AG09319 (cell line): ENCODE measurements around the gene SNRNP200.

Source experiments
- DNase-seq: peaks from one replicate; pipeline ENCODE4 v3.0.0-alpha.2; 2010; ENCODE audit warnings: low read depth; ENCODE audit errors: extremely low read depth
- TF ChIP-seq, protein P1 (sequence below): IDR thresholded peaks from 2 replicates; pipeline ENCODE4 v1.5.1; 2011; ENCODE audit warnings: low read depth, mild to moderate bottlenecking, inconsistent platforms, low read length, moderate library complexity

SNRNP200 gene

DNA sequence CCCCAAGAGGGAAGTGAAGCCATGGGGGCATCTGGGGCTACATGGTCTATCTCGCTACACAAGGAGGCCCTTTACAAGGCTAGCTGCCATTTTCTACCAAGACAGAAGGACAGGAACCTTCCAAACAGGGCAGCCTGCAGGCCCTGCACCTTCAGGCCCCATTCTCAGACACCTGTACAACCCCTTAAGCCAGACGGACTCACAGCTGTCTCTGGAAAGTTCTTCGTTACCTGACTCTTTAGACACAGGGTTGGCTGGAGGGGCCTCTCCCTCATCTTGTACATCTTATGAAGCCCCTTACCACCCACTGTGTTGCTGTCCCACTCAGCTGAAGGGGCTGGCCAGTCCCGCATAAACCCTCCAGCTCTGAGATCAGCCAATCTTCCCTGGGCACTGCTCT is 56.7 kb downstream of the SNRNP200 start:
- no peak for DNase-seq
- TF ChIP-seq, protein P1, sequence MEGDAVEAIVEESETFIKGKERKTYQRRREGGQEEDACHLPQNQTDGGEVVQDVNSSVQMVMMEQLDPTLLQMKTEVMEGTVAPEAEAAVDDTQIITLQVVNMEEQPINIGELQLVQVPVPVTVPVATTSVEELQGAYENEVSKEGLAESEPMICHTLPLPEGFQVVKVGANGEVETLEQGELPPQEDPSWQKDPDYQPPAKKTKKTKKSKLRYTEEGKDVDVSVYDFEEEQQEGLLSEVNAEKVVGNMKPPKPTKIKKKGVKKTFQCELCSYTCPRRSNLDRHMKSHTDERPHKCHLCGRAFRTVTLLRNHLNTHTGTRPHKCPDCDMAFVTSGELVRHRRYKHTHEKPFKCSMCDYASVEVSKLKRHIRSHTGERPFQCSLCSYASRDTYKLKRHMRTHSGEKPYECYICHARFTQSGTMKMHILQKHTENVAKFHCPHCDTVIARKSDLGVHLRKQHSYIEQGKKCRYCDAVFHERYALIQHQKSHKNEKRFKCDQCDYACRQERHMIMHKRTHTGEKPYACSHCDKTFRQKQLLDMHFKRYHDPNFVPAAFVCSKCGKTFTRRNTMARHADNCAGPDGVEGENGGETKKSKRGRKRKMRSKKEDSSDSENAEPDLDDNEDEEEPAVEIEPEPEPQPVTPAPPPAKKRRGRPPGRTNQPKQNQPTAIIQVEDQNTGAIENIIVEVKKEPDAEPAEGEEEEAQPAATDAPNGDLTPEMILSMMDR = no peak

DNA sequence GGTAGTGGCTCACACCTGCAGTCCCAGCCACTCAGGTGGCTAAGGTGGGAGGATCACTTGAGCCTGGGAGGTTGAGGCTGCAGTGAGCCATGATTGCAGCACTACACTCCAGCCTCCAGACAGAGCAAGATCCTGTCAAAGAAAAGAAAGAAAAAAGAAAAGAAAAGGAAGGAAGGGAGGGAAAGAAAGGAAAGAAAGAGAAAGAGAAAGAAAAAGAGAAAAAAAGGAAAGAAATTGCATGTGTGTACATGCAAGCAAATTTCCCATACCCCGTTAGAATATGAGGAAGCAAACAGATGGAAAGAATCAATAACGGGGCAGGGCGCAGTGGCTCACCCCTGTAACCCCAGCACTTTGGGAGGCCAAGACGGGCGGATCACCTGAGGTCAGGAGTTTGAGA is 57.5 kb downstream of the SNRNP200 start:
- DNase-seq = no peak
- TF ChIP-seq, protein P1 = no peak

DNA sequence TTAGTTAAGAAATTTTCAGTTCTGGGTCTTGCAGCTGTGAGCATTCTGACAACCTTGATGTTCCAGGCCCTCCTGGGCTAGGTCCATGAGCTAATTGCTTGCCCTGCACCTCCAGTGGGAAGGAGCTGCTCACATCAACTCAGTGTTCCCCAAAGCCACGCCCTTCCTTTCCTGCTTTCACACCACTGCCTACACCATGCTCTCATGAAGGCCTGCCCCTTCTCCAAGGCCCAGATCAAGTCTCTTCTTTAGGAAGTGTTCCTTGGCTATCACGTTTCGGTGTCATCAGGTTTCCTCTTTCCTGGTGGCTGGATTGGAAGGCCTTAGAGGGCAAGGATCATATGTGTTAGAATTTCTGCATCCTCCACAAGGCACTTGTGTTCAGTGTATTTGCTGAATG is 58.3 kb downstream of the SNRNP200 start:
- TF ChIP-seq, protein P1 = no peak
- DNase-seq = no peak

DNA sequence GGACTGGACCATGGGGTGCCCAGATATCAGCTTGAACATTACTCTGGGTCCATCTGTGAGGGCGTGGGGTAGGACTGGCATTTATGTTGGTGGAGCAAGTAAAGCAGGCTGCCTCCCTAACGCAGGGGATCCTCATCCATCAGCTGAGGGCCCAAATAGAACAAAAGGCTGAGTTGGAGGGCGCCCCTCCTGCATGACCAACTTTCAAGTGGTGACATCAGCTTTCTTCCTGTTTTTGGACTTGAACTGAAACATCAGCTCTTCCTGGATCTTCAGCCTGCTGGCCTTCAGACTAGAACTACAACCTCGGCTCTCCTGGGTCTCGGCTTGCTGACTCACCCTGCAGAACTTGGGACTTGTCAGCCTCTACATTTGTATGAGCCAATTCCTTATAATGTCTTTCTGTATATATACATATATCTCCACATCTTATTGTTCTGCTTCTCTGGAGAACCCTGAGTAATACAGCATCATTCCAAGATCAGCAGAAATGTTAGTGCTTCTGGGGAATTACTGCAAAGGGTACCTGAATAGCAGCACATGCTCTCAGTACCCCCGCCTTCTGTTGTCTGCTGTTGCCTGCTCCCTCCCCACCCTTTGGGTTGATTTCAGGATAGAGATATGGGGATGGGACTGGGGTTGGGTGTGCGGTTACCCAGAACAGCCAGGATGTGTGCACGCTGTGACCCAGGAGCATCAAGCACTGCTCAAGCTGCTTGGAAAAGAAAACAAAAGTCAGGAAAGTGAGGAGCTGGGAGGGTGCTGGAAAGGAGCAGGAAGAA is 59.5 kb downstream of the SNRNP200 start:
- no peak for DNase-seq
- TF ChIP-seq, protein P1 = no peak

DNA sequence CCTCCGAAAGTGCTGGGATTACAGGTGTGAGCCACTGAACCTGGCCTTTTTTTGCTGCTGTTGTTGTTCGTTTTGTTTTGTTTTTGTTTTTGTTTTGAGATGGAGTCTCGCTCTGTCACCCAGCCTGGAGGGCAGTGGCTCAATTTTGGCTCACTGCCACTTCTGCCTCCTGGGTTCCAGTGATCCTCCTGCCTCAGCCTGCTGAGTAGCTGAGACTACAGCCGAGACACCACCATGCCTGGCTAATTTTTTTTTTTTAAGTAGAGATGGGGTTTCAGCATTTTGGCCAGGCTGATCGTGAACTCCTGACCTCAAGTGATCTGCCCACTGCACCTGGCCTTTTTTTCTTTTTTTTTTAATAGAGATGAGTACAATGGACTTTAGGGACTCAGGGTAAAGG is 61.5 kb downstream of the SNRNP200 start:
- no peak for DNase-seq
- TF ChIP-seq, protein P1 = no peak

DNA sequence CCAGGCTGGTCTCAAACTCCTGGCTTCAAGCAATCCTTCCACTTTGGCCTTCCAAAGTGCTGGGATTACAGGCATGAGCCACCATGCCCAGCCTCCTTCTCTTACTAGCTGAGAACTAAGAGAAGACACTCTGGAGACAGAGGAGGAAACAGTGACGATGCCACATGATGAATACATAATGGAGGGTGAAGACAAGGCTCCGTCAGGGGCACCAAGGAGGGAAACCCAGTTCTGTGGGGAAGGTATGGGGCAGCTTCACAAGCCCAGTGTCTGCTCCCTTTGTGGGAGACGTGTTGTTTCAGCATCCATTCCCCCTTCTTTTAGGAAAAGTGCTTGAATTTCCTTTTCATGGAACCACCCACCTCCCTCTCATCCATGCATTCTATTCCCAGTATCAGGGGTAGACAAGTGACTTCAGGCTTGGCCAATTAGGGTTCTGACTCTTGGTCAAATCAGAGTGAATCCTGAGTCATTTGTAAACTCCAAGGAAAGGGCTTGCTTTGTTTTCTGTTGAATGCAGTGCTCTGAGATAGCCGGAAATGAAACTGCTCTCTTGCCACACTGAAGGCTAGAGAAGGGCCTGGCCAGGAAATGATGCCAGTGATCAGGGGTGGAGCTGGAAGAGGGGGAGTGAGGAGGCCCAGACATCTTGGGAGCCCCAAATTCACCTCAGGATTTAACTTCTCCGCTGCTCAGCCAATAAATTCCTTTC is 63.3 kb downstream of the SNRNP200 start:
- TF ChIP-seq, protein P1 = no peak
- no peak for DNase-seq

DNA sequence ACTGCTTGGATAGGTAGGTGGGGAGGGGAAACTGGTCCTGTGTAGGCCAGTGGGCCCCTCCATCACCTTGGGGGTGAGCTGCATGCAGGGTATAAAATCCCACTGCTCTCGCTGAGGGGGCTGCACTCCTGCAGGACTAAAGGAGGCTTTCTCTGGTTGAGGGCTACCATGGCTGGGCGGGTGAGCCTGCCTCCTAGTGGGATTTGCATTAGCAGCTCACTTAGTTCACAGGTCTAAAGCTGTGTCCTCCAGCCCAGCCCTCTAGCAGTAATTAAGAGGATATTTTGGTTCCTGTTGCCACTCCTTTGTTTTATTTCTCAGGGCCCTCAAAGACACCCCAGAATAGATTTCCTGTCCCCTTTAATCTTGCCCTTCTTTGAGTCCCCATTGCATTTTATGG is 64.1 kb downstream of the SNRNP200 start:
- TF ChIP-seq, protein P1 = no peak
- no peak for DNase-seq
